ENCODE data around the gene BCL6.

DNA sequence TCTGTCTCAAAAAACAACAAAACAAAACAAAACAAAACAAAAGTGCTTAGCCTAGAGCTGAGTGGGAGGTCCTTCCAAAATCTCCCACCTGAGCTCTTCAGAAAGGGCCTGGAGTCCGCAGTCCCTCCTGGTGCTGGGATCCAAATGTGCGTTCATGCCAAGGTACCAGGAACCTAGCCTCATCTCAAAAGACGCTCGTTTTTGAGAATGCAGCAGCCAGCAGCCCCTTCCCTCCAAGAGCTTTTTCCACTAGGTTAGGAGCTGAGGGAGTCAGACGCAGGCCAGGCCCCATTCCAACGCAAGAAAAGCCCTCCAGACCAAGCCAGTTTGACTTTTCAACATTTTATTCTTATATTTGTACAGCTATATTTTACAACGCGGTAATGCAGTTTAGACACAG, 24.2 kb downstream of the BCL6 start:
- TF ChIP-seq, protein P1, sequence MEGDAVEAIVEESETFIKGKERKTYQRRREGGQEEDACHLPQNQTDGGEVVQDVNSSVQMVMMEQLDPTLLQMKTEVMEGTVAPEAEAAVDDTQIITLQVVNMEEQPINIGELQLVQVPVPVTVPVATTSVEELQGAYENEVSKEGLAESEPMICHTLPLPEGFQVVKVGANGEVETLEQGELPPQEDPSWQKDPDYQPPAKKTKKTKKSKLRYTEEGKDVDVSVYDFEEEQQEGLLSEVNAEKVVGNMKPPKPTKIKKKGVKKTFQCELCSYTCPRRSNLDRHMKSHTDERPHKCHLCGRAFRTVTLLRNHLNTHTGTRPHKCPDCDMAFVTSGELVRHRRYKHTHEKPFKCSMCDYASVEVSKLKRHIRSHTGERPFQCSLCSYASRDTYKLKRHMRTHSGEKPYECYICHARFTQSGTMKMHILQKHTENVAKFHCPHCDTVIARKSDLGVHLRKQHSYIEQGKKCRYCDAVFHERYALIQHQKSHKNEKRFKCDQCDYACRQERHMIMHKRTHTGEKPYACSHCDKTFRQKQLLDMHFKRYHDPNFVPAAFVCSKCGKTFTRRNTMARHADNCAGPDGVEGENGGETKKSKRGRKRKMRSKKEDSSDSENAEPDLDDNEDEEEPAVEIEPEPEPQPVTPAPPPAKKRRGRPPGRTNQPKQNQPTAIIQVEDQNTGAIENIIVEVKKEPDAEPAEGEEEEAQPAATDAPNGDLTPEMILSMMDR (IDR thresholded peaks at IDR 0.05): no peak
- no peak for TF ChIP-seq POLR2A (IDR thresholded peaks at IDR 0.05)

All from uterus (tissue), 2 donors.